Osteocyte (in vitro differentiated cells): ENCODE measurements around the gene NCOA3. TPM values are rescaled to one million over a fixed set of nuclear protein-coding genes. Genes with fewer than 3 reads are reported as not detected.

Source experiments
- DNase-seq: peaks from one replicate; pipeline ENCODE4 v3.0.0; 2021; ENCODE audit warnings: mixed read lengths; ENCODE audit not compliant: unreplicated experiment; ENCODE audit errors: extremely low spot score
- H3K27ac Mint-ChIP-seq: one replicate; pipeline ENCODE4 v1.8.0; 2021; ENCODE audit warnings: mild to moderate bottlenecking, mixed read lengths; ENCODE audit not compliant: unreplicated experiment
- H3K27me3 Mint-ChIP-seq: one replicate; pipeline ENCODE4 v1.8.0; 2021; ENCODE audit warnings: mixed read lengths; ENCODE audit not compliant: unreplicated experiment
- H3K36me3 Mint-ChIP-seq: one replicate; pipeline ENCODE4 v1.8.0; 2021; ENCODE audit warnings: mixed read lengths; ENCODE audit not compliant: unreplicated experiment
- H3K4me1 Mint-ChIP-seq: one replicate; pipeline ENCODE4 v1.8.0; 2021; ENCODE audit warnings: mixed read lengths; ENCODE audit not compliant: unreplicated experiment
- H3K4me3 Mint-ChIP-seq: one replicate; pipeline ENCODE4 v1.8.0; 2021; ENCODE audit warnings: mild to moderate bottlenecking, moderate library complexity, mixed read lengths; ENCODE audit not compliant: unreplicated experiment
- H3K9me3 Mint-ChIP-seq: one replicate; pipeline ENCODE4 v1.8.0; 2021; ENCODE audit warnings: mixed read lengths; ENCODE audit not compliant: unreplicated experiment
- CTCF ChIP-seq: fragments of 200-600 bp; sonication (generic); IDR thresholded peaks from 2 replicates; pipeline ENCODE4 v1.5.0; 2021; ENCODE audit warnings: antibody characterized with exemption, mild to moderate bottlenecking, moderate library complexity
- total RNA-seq: library from RNA; stranded (reverse); gene quantifications from 2 replicates; pipeline ENCODE4 v1.2.1, GENCODE V29; 2021

The NCOA3 gene
- total RNA-seq, 1 donor from 2014 or later = 75.9 TPM

GRCh38 chr20:47479506-47479905 lies 22.2 kb upstream of the NCOA3 start:
- DNase-seq = no peak
- no peak overlapping the region for H3K4me3 Mint-ChIP-seq
- no peaks in the 10 kb centered on the region for H3K36me3 Mint-ChIP-seq
- H3K27ac Mint-ChIP-seq = no peak overlapping the region
- H3K9me3 Mint-ChIP-seq = no peaks in the 10 kb centered on the region
- H3K27me3 Mint-ChIP-seq = no peaks in the 10 kb centered on the region
- TF ChIP-seq CTCF = no peak
- peaks cover 4% of the 10 kb centered on the region for H3K4me1 Mint-ChIP-seq

GRCh38 chr20:47480239-47480638 lies 21.4 kb upstream of the NCOA3 start:
- H3K27ac Mint-ChIP-seq = no peak overlapping the region

GRCh38 chr20:47480705-47481104 lies 21.0 kb upstream of the NCOA3 start:
- Mint-ChIP-seq H3K9me3 (no peaks in the 10 kb centered on the region), H3K27ac (no peak overlapping the region), H3K27me3 (no peaks in the 10 kb centered on the region), H3K4me1 (peaks cover 11% of the 10 kb centered on the region), H3K36me3 (no peaks in the 10 kb centered on the region), H3K4me3 (no peak overlapping the region)
- no peak for TF ChIP-seq CTCF
- no peak for DNase-seq

More at GRCh38 chr20:47480239-47480638, 21.4 kb upstream of the NCOA3 start:
- H3K36me3 Mint-ChIP-seq = no peaks in the 10 kb centered on the region
- H3K4me3 Mint-ChIP-seq = no peak overlapping the region
- no peaks in the 10 kb centered on the region for H3K27me3 Mint-ChIP-seq
- H3K9me3 Mint-ChIP-seq = no peaks in the 10 kb centered on the region
- H3K4me1 Mint-ChIP-seq = peaks cover 11% of the 10 kb centered on the region
- no peak for TF ChIP-seq CTCF
- DNase-seq = no peak

GRCh38 chr20:47481330-47482216 lies 20.1 kb upstream of the NCOA3 start:
- H3K9me3 Mint-ChIP-seq = no peaks in the 10 kb centered on the region
- TF ChIP-seq CTCF = no peak
- no peak overlapping the region for H3K27ac Mint-ChIP-seq
- no peak overlapping the region for H3K4me3 Mint-ChIP-seq
- H3K4me1 Mint-ChIP-seq = peaks cover 11% of the 10 kb centered on the region
- no peaks in the 10 kb centered on the region for H3K27me3 Mint-ChIP-seq
- DNase-seq = no peak
- no peaks in the 10 kb centered on the region for H3K36me3 Mint-ChIP-seq

- no peak overlapping the region for H3K4me3 Mint-ChIP-seq
- H3K4me1 Mint-ChIP-seq = peaks cover 20% of the 10 kb centered on the region
- H3K9me3 Mint-ChIP-seq = no peaks in the 10 kb centered on the region
- no peak overlapping the region for H3K27ac Mint-ChIP-seq
- H3K27me3 Mint-ChIP-seq = no peaks in the 10 kb centered on the region
- DNase-seq = no peak
- no peaks in the 10 kb centered on the region for H3K36me3 Mint-ChIP-seq
- no peak for TF ChIP-seq CTCF
Measured at GRCh38 chr20:47482705-47483104, 19.0 kb upstream of the NCOA3 start.
